Measurements from ENCODE around the gene ZNF831.

DNA sequence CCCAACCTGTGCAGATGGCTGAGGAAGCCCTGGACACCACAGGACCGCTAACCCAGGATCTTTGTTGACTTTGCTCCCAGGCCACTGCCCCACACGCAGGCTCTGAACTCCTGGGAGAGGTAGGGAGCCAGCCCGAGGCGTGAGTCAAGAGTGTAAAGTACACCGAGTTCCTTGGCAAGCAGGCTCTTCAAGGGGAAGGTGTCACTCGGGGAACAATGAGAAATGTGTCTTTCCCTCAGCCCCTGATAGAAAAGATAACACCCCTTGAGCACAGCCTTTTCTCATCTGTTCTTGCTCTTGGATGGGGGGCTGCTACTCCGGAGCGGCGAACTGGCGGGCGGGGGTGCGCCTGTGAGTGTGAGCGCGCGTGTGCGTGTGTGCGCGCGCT lies 136.3 kb downstream of the ZNF831 start:
- TF ChIP-seq, protein P1, sequence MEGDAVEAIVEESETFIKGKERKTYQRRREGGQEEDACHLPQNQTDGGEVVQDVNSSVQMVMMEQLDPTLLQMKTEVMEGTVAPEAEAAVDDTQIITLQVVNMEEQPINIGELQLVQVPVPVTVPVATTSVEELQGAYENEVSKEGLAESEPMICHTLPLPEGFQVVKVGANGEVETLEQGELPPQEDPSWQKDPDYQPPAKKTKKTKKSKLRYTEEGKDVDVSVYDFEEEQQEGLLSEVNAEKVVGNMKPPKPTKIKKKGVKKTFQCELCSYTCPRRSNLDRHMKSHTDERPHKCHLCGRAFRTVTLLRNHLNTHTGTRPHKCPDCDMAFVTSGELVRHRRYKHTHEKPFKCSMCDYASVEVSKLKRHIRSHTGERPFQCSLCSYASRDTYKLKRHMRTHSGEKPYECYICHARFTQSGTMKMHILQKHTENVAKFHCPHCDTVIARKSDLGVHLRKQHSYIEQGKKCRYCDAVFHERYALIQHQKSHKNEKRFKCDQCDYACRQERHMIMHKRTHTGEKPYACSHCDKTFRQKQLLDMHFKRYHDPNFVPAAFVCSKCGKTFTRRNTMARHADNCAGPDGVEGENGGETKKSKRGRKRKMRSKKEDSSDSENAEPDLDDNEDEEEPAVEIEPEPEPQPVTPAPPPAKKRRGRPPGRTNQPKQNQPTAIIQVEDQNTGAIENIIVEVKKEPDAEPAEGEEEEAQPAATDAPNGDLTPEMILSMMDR (IDR thresholded peaks at IDR 0.05), result no peak
- TF ChIP-seq POLR2A (IDR thresholded peaks at IDR 0.05), result no peak

All from heart left ventricle (tissue), 13 donors.